Fibroblast of lung (primary cell): ENCODE results near the gene POLR2E.

Experiments
- CTCF ChIP-seq, 2 donors: IDR thresholded peaks in 1 of 2; conservative IDR thresholded peaks in 1 of 2; 1 replicate in 1 of 2; 2 replicates in 1 of 2; pipeline ENCODE4 v1.5.1; 2011 to 2012; ENCODE audit warnings: low read length in 2 of 2, control low read depth in 1 of 2, inconsistent platforms in 1 of 2, low read depth in 1 of 2, mild to moderate bottlenecking in 1 of 2
- EZH2 ChIP-seq: IDR thresholded peaks from 2 replicates; pipeline ENCODE4 v1.5.1; 2012; ENCODE audit warnings: low read length, control low read depth, mild to moderate bottlenecking; ENCODE audit errors: missing control alignments

- no peak for TF ChIP-seq CTCF (conservative IDR thresholded peaks at IDR 0.05 in 1 of 2, IDR thresholded peaks at IDR 0.05 in 1 of 2; ENCODE audit: low read depth in 1 of 2, low read length in 2 of 2)
- TF ChIP-seq EZH2, result no peak
Measured at GRCh38 chr19:1136201-1136600, 41.0 kb upstream of the POLR2E start.
